GM18873 (cell line): ENCODE measurements around the gene TBRG1.
A peak's percentile ranks its signal among the peaks of the same experiment; 100 is the strongest.
"Not testable (repeated sequence)": the region's sequence is repeated elsewhere in the genome, so short reads cannot be mapped to it uniquely, and the experiment has no call there.

Experiments used
- ATAC-seq: cut with Tn5 transposase; IDR thresholded peaks from one replicate; pipeline ENCODE4 v1.9.1; 2021; ENCODE audit warnings: mild to moderate bottlenecking, moderate library complexity, moderate number of reproducible peaks; ENCODE audit not compliant: unreplicated experiment, low FRiP score

TBRG1 gene, protein sequence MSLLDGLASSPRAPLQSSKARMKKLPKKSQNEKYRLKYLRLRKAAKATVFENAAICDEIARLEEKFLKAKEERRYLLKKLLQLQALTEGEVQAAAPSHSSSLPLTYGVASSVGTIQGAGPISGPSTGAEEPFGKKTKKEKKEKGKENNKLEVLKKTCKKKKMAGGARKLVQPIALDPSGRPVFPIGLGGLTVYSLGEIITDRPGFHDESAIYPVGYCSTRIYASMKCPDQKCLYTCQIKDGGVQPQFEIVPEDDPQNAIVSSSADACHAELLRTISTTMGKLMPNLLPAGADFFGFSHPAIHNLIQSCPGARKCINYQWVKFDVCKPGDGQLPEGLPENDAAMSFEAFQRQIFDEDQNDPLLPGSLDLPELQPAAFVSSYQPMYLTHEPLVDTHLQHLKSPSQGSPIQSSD

DNA sequence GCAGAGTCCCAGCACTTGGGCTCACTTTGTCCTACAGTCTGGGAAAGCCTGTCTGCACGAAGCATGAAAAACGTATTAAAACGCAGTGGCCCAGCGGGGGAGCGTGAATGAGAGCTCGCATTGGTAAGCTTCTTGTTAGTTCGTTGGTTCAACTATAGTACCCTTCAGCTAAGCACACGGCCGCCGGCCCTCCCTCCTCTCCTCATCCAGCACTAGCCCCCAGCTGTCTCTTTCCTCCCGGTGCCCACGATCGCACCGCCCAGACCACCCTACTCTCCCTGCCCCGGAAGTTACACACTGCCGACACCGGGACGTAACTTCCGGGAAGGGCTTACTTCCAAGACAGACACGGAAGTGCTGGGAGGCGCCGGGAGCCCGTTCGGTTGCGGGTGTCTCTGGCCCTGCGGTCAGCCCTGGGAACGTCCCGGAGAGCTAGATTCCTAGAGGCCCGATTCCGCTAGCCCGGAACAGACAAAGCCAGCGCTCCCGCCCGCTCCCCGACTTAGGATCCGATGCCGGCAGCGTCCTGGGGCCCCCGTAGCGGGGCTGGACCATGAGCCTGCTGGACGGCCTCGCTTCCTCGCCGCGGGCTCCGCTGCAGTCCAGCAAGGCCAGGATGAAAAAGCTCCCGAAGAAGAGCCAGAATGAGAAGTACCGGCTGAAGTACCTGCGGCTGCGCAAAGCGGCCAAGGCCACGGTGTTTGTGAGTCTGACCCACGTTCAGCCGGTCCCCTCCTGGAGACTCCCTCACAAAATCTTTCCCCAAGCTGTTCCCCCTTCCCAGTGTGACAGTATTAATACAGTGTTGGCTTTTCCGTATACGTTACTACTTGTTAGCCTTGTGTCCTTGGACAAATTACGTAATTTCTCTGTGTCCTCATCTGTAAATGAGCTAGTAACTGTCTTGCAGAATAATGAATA lies at the start of gene TBRG1:
Gene TBRG1, plus strand, starts transcription at position 334 of the 921 bp plus-strand sequence. Its CDS starts 220 bp downstream, at position 554.
- peak; percentile 95 for ATAC-seq

- no peak for ATAC-seq
Observed at GRCh38 chr11:124577716-124578427, 44.8 kb upstream of the TBRG1 start.

DNA sequence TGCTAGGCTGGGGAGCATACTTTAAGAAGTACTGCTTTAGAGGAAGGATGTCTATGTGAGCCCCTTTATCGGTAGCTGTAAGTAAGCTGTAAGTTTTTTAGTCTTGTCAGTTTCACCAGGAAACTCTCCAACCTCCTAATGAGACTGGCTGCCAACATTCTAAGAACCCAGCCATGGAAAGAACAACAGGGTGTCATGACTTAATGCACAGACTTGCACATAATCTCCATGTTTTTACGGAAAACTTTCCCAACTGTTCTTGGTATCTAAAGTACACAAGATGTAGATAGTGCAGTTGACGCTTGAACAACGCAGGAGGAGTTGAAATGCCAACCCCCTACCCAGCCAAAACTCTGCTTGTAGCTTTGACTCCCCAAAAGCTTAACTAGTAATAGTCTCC lies 43.9 kb upstream of the TBRG1 start:
- ATAC-seq, result no peak

DNA sequence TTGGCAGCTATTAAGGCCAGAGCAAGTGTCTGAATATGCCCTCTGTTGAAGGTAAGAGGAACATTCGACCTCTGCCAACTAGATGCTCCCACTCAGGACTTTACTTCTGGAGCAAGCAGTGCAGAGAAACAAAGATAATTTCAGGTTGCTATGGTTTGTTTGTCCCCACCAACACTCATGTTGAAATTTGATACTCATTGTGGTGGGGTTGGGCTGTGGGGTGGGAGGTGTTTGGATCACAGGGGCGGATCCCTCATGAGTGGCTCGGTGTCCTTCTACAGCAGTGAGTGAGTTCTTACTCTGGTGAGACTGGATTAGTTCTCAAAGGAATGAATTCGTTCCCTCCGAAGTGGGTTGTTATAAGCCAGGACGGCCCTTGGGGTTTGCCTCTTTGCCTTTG lies 40.8 kb upstream of the TBRG1 start:
- no peak for ATAC-seq

DNA sequence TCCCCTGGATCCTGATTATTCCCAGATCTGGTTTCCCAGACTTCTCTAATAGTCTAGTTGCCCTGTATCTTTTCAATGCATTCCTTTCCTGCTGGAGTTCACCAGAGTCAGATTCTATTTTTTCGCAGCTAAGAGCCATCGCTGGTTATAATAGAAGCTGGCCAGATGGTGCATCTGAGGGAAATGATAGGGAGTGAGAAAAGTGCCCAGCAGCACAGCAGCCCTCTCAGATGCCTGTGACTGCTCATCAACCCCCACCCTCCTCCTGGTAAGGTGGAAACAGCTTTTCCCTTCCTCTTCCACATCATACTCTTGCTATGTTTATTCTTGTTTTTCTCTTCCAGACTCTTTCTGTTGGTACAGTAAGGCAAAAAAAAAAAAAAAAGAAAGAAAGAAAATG lies 40.1 kb upstream of the TBRG1 start:
- no peak for ATAC-seq

DNA sequence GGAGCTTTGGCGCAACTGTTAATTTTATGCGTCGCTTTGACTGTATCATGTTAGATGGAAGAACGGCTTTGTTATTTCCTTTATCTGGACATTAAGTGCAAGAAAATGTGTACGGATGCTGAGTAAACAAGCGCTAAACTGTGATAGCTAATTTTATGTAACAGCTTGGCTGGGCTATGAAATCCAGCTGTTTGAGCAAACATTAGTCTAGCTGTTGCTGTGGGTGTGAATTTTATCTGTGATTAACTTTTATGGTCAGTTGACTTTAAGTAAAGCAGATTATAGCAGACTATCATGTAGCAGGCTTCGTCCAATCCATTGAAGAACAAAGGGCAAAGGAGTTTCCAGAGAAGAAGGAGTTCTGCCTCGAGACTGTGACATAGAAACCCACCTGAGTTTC lies 38.9 kb upstream of the TBRG1 start:
- ATAC-seq, result no peak

GRCh38 chr11:124584681-124585372 lies 37.8 kb upstream of the TBRG1 start:
- no peak for ATAC-seq

DNA sequence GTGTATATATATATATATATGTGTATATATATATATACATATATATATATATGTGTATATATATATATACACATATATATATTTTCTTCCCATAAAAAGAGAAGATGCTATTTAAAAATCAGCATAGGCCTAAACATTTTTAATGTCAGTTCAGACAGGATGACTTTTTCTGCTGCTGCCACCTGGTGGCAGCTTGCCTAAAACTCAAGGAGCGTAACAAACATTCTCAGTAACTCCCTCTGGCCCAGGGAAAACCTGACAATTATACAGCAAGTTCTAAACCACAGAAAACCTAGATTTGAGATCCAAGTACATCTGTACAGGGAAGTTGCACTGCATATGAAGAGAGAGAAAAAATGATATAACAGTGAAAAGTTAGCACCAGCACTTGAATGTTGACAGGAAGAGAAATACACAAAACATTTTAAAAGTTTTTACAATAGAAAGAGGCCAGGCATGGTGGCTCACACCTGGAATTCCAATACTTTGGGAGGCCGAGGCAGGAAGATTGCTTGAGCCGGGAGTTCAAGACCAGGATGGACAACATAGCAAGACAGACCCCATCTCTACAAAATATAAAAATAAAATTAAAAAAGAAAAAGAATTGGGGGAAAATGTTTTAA lies 36.3 kb upstream of the TBRG1 start:
- ATAC-seq, result no peak

- ATAC-seq, result no peak
Observed at GRCh38 chr11:124591430-124591829, 31.2 kb upstream of the TBRG1 start.

DNA sequence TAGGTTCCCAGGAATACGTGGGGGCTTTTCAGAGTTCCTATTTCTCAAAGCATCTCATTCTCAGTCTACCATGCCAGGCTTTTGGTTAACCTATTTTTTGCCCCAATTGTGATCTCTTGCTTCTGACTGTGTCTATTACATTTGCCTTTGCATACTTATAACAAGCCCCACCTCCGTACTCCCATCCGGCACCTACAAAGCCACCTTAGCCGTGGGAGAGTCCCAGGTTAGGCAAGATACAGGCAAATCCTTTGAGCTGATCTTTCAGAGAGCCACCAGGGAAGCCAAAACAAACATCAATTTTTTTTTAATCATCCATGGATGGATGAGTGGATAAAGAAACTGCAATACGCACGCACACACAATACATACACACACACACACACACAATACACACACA lies 30.0 kb upstream of the TBRG1 start:
- no peak for ATAC-seq

GRCh38 chr11:124595302-124595701 lies 27.4 kb upstream of the TBRG1 start:
- no peak for ATAC-seq

DNA sequence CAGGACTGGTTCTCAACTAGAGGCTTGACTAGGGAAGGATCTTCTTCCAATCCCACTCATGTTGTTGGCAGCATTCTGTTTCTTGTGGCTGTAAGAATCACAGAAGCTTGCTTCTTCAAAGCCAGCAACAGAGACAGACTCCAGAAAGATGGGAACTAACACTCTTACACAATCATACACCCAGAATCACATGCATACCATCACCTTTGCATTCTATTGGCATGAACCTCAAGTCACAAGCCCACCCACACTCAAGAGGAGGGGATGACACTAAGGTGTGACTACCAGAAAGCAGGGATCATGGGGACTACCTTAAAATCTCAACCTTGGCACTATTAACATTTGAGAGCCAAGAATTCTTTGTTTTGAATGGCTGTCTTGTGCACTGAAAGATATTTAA lies 25.0 kb upstream of the TBRG1 start:
- no peak for ATAC-seq

- ATAC-seq, result no peak
Observed at GRCh38 chr11:124600621-124601320, 21.9 kb upstream of the TBRG1 start.

GRCh38 chr11:124602193-124602592 lies 20.5 kb upstream of the TBRG1 start:
- ATAC-seq, result no peak

DNA sequence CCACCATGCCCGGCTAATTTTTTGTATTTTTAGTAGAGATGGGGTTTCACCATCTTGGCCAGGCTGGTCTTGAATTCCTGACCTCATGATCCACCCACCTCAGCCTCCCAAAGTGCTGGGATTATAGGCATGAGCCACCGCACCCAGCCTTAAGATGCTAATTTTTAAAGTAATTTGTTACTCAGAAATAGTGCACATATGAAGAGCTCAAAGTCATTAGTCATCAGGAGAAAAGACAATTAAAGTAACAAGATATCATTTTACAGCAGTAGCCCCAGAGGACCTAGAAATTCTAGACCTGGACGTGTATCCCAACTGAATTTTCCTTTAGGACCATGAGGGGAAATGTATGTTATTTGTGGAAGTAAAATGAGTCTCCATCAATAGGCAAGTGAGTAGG lies 19.9 kb upstream of the TBRG1 start:
- not testable (repeated sequence) for ATAC-seq

DNA sequence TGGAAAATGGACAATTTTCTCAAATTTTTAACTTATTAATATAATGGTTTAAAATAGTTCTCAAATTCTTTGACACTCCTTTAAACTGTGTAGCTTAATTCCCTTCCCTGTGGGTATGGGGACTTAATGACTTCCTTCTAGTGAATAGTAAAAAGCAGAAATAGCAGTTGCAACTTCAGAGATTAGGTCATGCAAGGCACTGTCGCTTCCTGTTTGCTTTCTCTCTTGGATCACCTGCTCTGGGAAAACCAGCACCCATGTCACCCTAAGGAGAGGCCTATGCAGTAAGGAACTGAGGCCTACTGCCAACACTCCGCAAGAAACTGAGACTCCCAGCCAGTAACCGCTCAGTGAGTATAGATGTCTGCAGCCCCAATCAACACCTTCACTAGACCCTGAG lies 16.9 kb upstream of the TBRG1 start:
- no peak for ATAC-seq

GRCh38 chr11:124608147-124608546 lies 14.5 kb upstream of the TBRG1 start:
- ATAC-seq, result no peak

DNA sequence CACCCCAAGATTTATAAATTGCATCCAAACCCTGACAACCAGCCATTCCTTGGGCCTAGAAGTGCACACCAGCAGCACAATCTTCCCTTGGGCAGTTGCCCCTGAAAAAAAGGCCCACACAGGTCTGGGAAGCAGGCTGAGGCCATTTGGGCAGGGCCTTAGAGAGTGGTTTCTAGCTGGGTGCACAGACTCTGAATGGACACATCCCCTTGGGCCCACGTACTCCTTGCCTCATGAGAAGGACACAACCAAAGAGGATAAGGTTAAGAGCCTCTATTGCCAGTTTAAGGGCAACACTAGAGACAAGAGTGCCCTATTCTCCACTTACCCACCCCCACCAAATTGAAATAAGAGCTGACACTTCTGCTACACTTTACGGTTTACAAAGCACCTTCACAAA lies 12.4 kb upstream of the TBRG1 start:
- ATAC-seq, result no peak

GRCh38 chr11:124611064-124611463 lies 11.6 kb upstream of the TBRG1 start, which contains the start of gene PANX3:
Gene PANX3, plus strand, starts transcription at chr11:124611428. Its CDS starts 129 bp downstream, at chr11:124611557.
- ATAC-seq, result no peak
